Measurements from ENCODE around the gene OSBPL3. TPM values are rescaled to one million over a fixed set of nuclear protein-coding genes. Genes with fewer than 3 reads are reported as not detected.

The OSBPL3 gene
- total and polyA plus RNA-seq, 2 donors (not counting 3 experiments of a cell fraction or from before 2014, with no cell fraction given), result 7.5 to 27.1 TPM

DNA sequence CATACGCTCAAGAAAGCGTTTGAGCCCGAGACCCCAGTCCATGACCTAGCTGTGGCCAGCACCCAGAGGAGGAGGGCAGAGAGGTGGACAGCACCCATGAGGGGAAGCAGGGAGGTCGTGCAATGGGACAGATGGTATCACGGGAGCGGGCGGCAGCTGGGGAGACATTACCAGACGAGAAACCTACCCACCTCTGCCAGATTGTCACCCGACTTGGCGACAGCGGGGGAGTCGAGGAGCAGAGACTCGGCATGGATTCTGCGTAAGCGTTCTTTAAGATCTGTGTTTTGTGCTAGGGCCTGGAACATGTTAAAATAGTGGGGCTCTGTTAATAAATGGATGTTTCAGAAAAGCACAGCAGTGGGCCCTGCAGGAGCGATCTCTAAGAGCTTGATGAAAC, 131.1 kb downstream of the OSBPL3 start:
- FAIRE-seq, result no peak
- ChIA-PET POLR2A (no interaction called here), CTCF (no interaction called here)
- DNase-seq (ENCODE audit: low read depth, low spot score), result no peak
- Histone ChIP-seq H3K9me3 (replicated peaks; ENCODE audit: control insufficient read depth, insufficient read depth, low read length) (no peaks in the 10 kb centered on the region), H3K36me3 (ENCODE audit: control insufficient read depth in 2 of 2, extremely low read depth in 1 of 2, insufficient read depth in 2 of 2, low read length in 2 of 2) (peaks cover 2 to 4% of the 10 kb centered on the region in 2 experiments), H2AFZ (ENCODE audit: low read depth, low read length) (no peak overlapping the region), H4K20me1 (replicated peaks; ENCODE audit: control insufficient read depth, extremely low read depth, insufficient read depth, low read length) (no peaks in the 10 kb centered on the region), H3K9ac (replicated peaks; ENCODE audit: extremely low read depth, insufficient read depth, low read length) (no peak overlapping the region), H3K27ac (ENCODE audit: insufficient read depth, low read depth, low read length) (no peak overlapping the region), H3K4me2 (ENCODE audit: insufficient read depth, low read length) (no peak overlapping the region), H3K4me3 (replicated peaks in 1 of 3; ENCODE audit: insufficient read depth in 1 of 3, low read depth in 1 of 3, low read length in 3 of 3) (no peak overlapping the region), H3K9me1 (replicated peaks; ENCODE audit: control insufficient read depth, extremely low read depth, insufficient read depth, low read length) (no peaks in the 10 kb centered on the region), H3K79me2 (ENCODE audit: control insufficient read depth, insufficient read depth, low read length) (no peaks in the 10 kb centered on the region), H3K4me1 (ENCODE audit: control insufficient read depth, extremely low read depth, insufficient read depth, low read length) (peaks cover 9% of the 10 kb centered on the region), H3K27me3 (ENCODE audit: control insufficient read depth in 2 of 2, insufficient read depth in 2 of 2, low read length in 2 of 2) (no peaks in the 10 kb centered on the region)
- dilution Hi-C loops (cut with MboI; ENCODE audit: extremely low pct_ligation_motif_present, low sequenced_read_pairs) (no loop called here), intact Hi-C loops (cut with micrococcal nuclease) (no loop called here)
- BruUV-seq (replicated peaks), result no TSS peak
- TF ChIP-seq POLR2AphosphoS5 (IDR thresholded peaks at IDR 0.05; ENCODE audit: insufficient read depth, low read depth, low read length) (no peak), MAX (IDR thresholded peaks at IDR 0.05; ENCODE audit: insufficient read depth, insufficient read length) (no peak), POLR2A (IDR thresholded peaks at IDR 0.05; ENCODE audit: low read depth, low read length) (no peak), MYC (IDR thresholded peaks at IDR 0.05; ENCODE audit: low read depth, low read length) (no peak), GATA2 (IDR thresholded peaks at IDR 0.05; ENCODE audit: insufficient read depth, insufficient read length, low read depth, low read length) (no peak), CTCF (IDR thresholded peaks at IDR 0.05; ENCODE audit: extremely low read depth in 1 of 2, insufficient read depth in 1 of 2, low read depth in 1 of 2, low read length in 2 of 2) (no peak), EZH2 (IDR thresholded peaks at IDR 0.05; ENCODE audit: borderline replicate concordance, low read depth, low read length, severe bottlenecking) (no peak), JUN (IDR thresholded peaks at IDR 0.05; ENCODE audit: borderline replicate concordance, insufficient read depth, insufficient read length, low read depth) (no peak), FOS (IDR thresholded peaks at IDR 0.05; ENCODE audit: borderline replicate concordance, insufficient read depth, low read length) (no peak)

Measured in endothelial cell of umbilical vein (primary cell).